ENCODE results near the gene ISOC1.

ISOC1 gene

GRCh38 chr5:129063483-129064113 lies 31.0 kb upstream of the ISOC1 start:
- Histone ChIP-seq H3K27ac (no peak overlapping the region), H3K36me3 (ENCODE audit: insufficient read depth, low read length) (no peaks in the 10 kb centered on the region), H3K4me3 (no peak overlapping the region), H3K9me3 (ENCODE audit: low read depth, low read length) (no peaks in the 10 kb centered on the region), H3K9ac (ENCODE audit: insufficient read length) (no peak overlapping the region)
- TF ChIP-seq EZH2 (IDR thresholded peaks at IDR 0.05) (no peak), POLR2AphosphoS5 (IDR thresholded peaks at IDR 0.05; ENCODE audit: borderline replicate concordance, low read depth, low read length) (no peak), FOXP2 (optimal IDR thresholded peaks at IDR 0.05; ENCODE audit: control extremely low read depth, extremely low read length, insufficient read depth) (no peak)
- DNase-seq (ENCODE audit: low read depth, low spot score), result no peak

GRCh38 chr5:129065721-129066120 lies 28.8 kb upstream of the ISOC1 start:
- Histone ChIP-seq H3K36me3 (ENCODE audit: insufficient read depth, low read length) (no peaks in the 10 kb centered on the region), H3K4me3 (no peak overlapping the region), H3K9ac (ENCODE audit: insufficient read length) (no peak overlapping the region), H3K27ac (no peak overlapping the region), H3K9me3 (ENCODE audit: low read depth, low read length) (no peaks in the 10 kb centered on the region)
- TF ChIP-seq EZH2 (IDR thresholded peaks at IDR 0.05) (no peak), POLR2AphosphoS5 (IDR thresholded peaks at IDR 0.05; ENCODE audit: borderline replicate concordance, low read depth, low read length) (no peak), FOXP2 (optimal IDR thresholded peaks at IDR 0.05; ENCODE audit: control extremely low read depth, extremely low read length, insufficient read depth) (no peak)
- no peak for DNase-seq (ENCODE audit: low read depth, low spot score)

- no peak overlapping the region for H3K27ac ChIP-seq
Observed at GRCh38 chr5:129067745-129068144, 26.8 kb upstream of the ISOC1 start.

GRCh38 chr5:129069292-129069691 lies 25.3 kb upstream of the ISOC1 start:
- TF ChIP-seq EZH2 (IDR thresholded peaks at IDR 0.05) (no peak), POLR2AphosphoS5 (IDR thresholded peaks at IDR 0.05; ENCODE audit: borderline replicate concordance, low read depth, low read length) (no peak), FOXP2 (optimal IDR thresholded peaks at IDR 0.05; ENCODE audit: control extremely low read depth, extremely low read length, insufficient read depth) (no peak)
- no peak overlapping the region for H3K27ac ChIP-seq

More at GRCh38 chr5:129067745-129068144, 26.8 kb upstream of the ISOC1 start:
- Histone ChIP-seq H3K4me3 (no peak overlapping the region), H3K9ac (ENCODE audit: insufficient read length) (no peak overlapping the region), H3K9me3 (ENCODE audit: low read depth, low read length) (no peaks in the 10 kb centered on the region), H3K36me3 (ENCODE audit: insufficient read depth, low read length) (no peaks in the 10 kb centered on the region)
- no peak for DNase-seq (ENCODE audit: low read depth, low spot score)
- TF ChIP-seq POLR2AphosphoS5 (IDR thresholded peaks at IDR 0.05; ENCODE audit: borderline replicate concordance, low read depth, low read length) (no peak), FOXP2 (optimal IDR thresholded peaks at IDR 0.05; ENCODE audit: control extremely low read depth, extremely low read length, insufficient read depth) (no peak), EZH2 (IDR thresholded peaks at IDR 0.05) (no peak)

GRCh38 chr5:129073111-129073510 lies 21.4 kb upstream of the ISOC1 start:
- TF ChIP-seq POLR2AphosphoS5 (IDR thresholded peaks at IDR 0.05; ENCODE audit: borderline replicate concordance, low read depth, low read length) (no peak), EZH2 (IDR thresholded peaks at IDR 0.05) (no peak), FOXP2 (optimal IDR thresholded peaks at IDR 0.05; ENCODE audit: control extremely low read depth, extremely low read length, insufficient read depth) (no peak)
- no peak for DNase-seq (ENCODE audit: low read depth, low spot score)
- no peak overlapping the region for H3K27ac ChIP-seq
- H3K36me3 ChIP-seq (ENCODE audit: insufficient read depth, low read length), result no peaks in the 10 kb centered on the region
- H3K9me3 ChIP-seq (ENCODE audit: low read depth, low read length), result no peaks in the 10 kb centered on the region
- no peak overlapping the region for H3K4me3 ChIP-seq
- no peak overlapping the region for H3K9ac ChIP-seq (ENCODE audit: insufficient read length)

More at GRCh38 chr5:129069292-129069691, 25.3 kb upstream of the ISOC1 start:
- H3K36me3 ChIP-seq (ENCODE audit: insufficient read depth, low read length), result no peaks in the 10 kb centered on the region
- no peak for DNase-seq (ENCODE audit: low read depth, low spot score)
- H3K9me3 ChIP-seq (ENCODE audit: low read depth, low read length), result no peaks in the 10 kb centered on the region
- H3K9ac ChIP-seq (ENCODE audit: insufficient read length), result no peak overlapping the region
- no peak overlapping the region for H3K4me3 ChIP-seq

- Histone ChIP-seq H3K36me3 (ENCODE audit: insufficient read depth, low read length) (no peaks in the 10 kb centered on the region), H3K27ac (no peak overlapping the region), H3K4me3 (no peak overlapping the region), H3K9me3 (ENCODE audit: low read depth, low read length) (no peaks in the 10 kb centered on the region), H3K9ac (ENCODE audit: insufficient read length) (no peak overlapping the region)
- TF ChIP-seq EZH2 (IDR thresholded peaks at IDR 0.05) (no peak), FOXP2 (optimal IDR thresholded peaks at IDR 0.05; ENCODE audit: control extremely low read depth, extremely low read length, insufficient read depth) (no peak), POLR2AphosphoS5 (IDR thresholded peaks at IDR 0.05; ENCODE audit: borderline replicate concordance, low read depth, low read length) (no peak)
- DNase-seq (ENCODE audit: low read depth, low spot score), result no peak
Observed at GRCh38 chr5:129074903-129075302, 19.6 kb upstream of the ISOC1 start.

GRCh38 chr5:129077433-129078075 lies 17.0 kb upstream of the ISOC1 start:
- no peak for TF ChIP-seq POLR2AphosphoS5 (IDR thresholded peaks at IDR 0.05; ENCODE audit: borderline replicate concordance, low read depth, low read length)
- no peak for TF ChIP-seq FOXP2 (optimal IDR thresholded peaks at IDR 0.05; ENCODE audit: control extremely low read depth, extremely low read length, insufficient read depth)
- no peak for TF ChIP-seq EZH2 (IDR thresholded peaks at IDR 0.05)
- no peak for DNase-seq (ENCODE audit: low read depth, low spot score)
- no peak overlapping the region for H3K27ac ChIP-seq

GRCh38 chr5:129078247-129078646 lies 16.3 kb upstream of the ISOC1 start:
- Histone ChIP-seq H3K9ac (ENCODE audit: insufficient read length) (no peak overlapping the region), H3K9me3 (ENCODE audit: low read depth, low read length) (no peaks in the 10 kb centered on the region), H3K27ac (no peak overlapping the region), H3K36me3 (ENCODE audit: insufficient read depth, low read length) (no peaks in the 10 kb centered on the region), H3K4me3 (no peak overlapping the region)
- DNase-seq (ENCODE audit: low read depth, low spot score), result no peak
- TF ChIP-seq EZH2 (IDR thresholded peaks at IDR 0.05) (no peak), POLR2AphosphoS5 (IDR thresholded peaks at IDR 0.05; ENCODE audit: borderline replicate concordance, low read depth, low read length) (no peak), FOXP2 (optimal IDR thresholded peaks at IDR 0.05; ENCODE audit: control extremely low read depth, extremely low read length, insufficient read depth) (no peak)

More at GRCh38 chr5:129077433-129078075, 17.0 kb upstream of the ISOC1 start:
- H3K9ac ChIP-seq (ENCODE audit: insufficient read length), result no peak overlapping the region
- no peak overlapping the region for H3K4me3 ChIP-seq
- no peaks in the 10 kb centered on the region for H3K36me3 ChIP-seq (ENCODE audit: insufficient read depth, low read length)
- H3K9me3 ChIP-seq (ENCODE audit: low read depth, low read length), result no peaks in the 10 kb centered on the region

All from SK-N-MC (cell line).